NCI-H524 treated with DMSO at 0.1 percent for 48 hours (cell line): Measurements from ENCODE around the gene ICAM3.

ENCODE experiments used
- DNase-seq: peaks from one replicate; lab custom pipeline; 2025; lab: John Stamatoyannopoulos, UW

The ICAM3 gene

GRCh38 chr19:10318807-10319682, 20.4 kb downstream of the ICAM3 start:
- no peak for DNase-seq

- no peak for DNase-seq
These were observed 21.5 kb downstream of the ICAM3 start for GRCh38 chr19:10317857-10318462.

DNA sequence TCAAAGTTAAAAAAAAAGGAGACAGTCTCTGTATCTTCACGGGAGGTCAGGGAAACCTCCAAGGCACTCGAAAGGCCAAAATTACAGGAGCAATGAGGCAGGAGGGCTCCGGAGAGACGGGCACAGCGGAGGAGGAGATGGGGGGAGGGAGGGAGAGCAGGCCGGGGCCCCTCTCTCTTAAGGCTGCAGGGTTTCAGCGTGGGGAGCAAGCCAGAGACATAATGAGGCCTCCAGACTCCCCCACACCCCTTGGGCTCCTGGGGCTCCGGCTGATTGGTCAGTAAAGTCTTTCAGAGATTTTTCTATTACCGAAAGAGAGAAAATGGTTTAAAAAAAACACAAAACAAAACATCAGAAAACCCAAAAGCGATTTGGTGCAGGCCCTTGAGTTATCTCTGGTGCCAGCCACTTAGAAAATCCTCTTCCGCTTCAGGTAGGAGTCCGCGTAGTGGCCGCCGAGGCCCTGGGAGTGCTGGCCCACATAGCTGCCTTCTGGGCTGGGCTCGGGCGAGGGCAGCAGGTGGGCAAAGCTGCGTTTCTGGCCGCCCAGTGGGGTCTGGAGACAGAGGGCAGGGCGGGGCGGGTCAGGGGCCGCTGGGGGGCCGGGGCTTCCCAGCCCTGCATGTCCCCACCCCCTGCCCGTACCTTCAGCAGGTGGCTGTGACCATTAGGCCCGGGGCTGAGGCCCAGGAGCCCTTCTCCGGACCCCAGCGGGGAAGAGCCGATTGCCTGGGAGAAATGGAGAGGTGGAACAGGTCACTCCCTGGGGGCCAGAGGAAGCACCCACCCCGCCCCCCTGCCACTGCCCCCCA, 22.2 kb downstream of the ICAM3 start:
- no peak for DNase-seq

DNA sequence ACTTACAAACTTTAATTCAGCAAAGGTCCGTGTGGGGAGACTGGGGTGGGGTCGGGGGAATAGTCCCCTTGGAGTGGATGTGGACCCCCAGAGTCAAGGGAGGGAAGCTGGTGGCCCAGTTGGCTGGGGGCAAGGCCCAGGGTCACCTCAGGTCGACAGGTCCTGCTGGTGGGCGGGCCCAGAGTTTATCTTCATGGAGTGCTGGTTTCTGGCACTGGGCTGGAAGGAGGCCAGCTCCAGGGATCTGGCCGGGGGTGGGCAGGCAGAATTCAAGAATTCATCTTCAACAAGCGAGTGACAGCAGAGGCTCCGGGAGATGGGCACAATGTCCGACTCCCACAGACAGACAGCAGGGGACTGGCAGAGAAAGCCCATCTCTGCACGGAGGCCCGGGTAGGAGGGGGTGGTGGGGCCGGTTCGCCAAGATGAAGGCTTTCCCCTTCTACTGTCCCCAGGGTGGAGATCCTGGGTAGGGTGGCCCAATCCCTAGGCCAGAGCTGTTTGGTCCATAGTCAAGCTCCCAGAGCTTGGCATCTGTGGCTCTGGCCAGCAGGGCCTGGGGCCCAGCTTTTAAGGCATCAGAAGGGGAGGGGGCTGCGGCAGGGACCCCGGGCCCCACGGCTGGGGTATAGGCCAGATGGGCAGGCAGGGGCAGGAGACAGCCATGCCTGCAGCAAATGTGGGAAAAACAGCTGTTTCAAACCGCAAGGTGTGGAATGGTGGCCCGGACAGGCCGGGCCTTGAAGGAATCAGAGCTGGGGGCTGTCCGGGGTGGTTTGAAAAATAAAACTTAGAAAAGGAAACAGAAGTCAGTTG, 23.0 kb downstream of the ICAM3 start:
- no peak for DNase-seq

- peak; percentile 75 for DNase-seq
These were observed 23.8 kb downstream of the ICAM3 start, which contains the start of gene FDX2 for GRCh38 chr19:10315335-10316214. TSS of gene FDX2 (minus strand) at chr19:10316015. CDS start at chr19:10315996, 19 bp downstream.

DNA sequence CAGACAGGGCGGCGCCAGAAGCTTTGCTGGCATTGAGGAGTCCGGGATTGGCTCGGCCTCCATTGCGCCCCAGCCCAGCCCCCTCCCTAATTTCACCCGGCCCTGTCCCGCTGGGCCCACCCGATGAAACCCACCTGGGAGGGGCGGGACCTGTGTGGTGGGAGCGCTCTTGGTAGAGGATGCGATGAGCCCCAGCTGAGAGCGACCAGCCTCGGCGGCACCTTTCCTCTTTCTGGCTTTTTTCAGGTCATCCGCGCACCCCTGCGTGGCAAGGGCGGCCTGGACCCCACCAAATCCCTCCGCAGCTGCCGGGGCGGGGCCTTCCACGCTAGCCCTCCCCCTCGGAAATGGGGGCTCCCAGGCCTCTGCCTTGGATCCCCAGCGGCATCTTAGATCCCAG, 30.0 kb downstream of the ICAM3 start, which contains the start of gene ZGLP1:
TSS of gene ZGLP1 (minus strand) at position 393 of the 400 bp plus-strand sequence.
- DNase-seq, result no peak

- no peak for DNase-seq
These were observed 33.1 kb downstream of the ICAM3 start for GRCh38 chr19:10306327-10306726.

DNA sequence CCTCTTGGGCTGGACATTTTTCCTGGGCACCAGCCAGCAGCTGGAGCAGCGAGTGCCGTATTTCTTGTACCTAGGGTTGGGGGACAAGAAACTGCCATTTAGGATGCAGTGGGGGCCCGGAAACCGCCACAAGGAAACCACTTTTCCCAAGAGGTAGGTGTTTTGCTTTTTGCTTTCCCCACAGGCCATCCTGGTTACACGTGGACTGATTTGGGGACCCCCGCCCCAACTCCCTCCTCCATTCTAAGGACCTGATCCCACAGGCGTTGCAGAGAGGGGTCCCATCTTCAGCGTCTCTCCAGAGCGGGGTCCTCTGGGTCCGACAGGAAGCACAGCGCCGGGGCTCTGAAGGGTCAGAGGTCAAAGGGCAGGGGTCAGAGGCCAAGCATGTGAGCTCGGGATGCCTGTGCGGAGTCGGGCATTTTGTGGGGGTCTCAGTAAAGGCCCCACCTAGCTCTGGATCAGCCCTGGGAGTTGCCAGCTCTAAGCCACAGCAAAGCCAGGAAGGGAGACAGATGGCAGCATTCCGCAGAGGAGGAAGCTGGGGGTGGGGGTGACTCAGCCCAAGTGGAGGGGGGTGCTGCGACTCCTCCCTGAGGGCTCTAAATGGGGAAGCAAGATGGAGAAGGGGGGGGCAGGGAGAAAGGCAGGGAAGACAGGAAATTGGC, 34.2 kb downstream of the ICAM3 start:
- no peak for DNase-seq

GRCh38 chr19:10299545-10300458, 39.6 kb downstream of the ICAM3 start:
- no peak for DNase-seq

DNA sequence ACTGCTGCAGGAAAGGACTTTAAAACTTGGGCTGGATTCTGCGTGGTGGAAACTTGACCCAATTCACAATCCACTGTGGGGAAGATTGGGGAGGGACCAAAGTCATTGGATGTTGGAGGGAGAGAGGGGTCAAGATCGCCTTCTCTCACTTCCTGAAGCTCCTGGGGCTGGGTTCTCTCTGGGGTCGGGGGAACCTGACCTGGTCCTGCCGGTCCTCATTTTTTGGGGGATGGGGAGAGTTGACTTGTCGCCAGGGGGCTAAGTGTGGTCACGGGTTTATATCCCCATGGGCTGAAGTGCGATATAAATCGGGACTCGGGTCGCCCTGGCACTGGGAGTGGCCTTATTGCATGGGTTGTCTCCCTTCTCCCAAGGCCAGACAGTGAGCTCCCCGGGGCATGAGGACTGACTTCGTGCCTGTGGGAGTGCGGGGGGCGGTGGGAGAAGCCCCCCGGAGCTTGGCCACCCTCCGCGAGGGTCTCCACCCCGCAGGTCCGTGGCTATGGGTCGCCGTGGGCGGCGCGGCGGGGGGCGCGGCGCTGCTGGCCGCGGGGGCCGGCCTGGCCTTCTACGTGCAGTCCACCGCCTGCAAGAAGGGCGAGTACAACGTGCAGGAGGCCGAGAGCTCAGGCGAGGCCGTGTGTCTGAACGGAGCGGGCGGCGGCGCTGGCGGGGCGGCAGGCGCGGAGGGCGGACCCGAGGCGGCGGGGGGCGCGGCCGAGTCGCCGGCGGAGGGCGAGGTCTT, 43.4 kb downstream of the ICAM3 start:
- DNase-seq, result no peak

DNA sequence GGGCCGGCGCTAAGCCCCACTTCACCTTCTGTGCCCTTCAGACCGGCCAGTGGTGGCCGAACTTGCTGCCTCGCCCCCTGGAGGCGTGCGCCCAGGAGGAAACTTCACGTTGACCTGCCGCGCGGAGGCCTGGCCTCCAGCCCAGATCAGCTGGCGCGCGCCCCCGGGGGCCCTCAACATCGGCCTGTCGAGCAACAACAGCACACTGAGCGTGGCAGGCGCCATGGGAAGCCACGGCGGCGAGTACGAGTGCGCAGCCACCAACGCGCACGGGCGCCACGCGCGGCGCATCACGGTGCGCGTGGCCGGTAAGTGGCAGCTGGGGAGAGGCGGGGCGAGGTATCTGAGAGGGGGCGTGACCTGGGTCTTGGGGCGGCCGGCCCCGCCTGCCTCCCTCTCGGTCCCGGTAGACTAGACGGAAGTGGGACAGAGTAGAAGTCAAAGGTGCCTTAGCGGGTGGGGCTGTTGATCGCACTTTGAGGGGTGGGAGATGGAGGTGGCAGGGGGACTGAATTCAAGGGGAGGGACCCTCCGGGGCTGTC, 44.0 kb downstream of the ICAM3 start:
- no peak for DNase-seq

GRCh38 chr19:10294368-10294697, 45.1 kb downstream of the ICAM3 start:
- DNase-seq, result no peak

GRCh38 chr19:10293637-10294367, 45.6 kb downstream of the ICAM3 start:
- DNase-seq, result no peak

GRCh38 chr19:10292789-10293636, 46.4 kb downstream of the ICAM3 start:
- DNase-seq, result no peak

DNA sequence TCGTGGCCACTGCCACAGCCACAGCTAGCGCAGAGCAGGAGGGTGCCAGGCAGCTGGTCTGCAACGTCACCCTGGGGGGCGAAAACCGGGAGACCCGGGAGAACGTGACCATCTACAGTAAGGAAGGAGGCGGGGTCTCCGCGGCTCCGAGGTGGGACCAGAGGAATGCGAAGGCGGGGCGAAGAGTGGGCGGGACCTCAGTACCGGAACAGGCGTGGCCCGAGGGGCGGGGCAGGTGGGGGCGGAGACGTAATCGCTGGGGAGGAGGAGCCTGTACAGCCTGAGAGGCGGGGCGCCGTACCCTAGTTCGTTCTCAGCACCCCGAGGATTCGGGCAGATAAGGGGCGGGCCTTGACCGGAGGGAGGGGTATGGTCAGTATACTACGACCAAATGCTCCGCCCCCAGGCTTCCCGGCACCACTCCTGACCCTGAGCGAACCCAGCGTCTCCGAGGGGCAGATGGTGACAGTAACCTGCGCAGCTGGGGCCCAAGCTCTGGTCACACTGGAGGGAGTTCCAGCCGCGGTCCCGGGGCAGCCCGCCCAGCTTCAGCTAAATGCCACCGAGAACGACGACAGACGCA, 47.1 kb downstream of the ICAM3 start:
- no peak for DNase-seq
